ENCODE data around the gene NCR3LG1.

NCR3LG1 gene

DNA sequence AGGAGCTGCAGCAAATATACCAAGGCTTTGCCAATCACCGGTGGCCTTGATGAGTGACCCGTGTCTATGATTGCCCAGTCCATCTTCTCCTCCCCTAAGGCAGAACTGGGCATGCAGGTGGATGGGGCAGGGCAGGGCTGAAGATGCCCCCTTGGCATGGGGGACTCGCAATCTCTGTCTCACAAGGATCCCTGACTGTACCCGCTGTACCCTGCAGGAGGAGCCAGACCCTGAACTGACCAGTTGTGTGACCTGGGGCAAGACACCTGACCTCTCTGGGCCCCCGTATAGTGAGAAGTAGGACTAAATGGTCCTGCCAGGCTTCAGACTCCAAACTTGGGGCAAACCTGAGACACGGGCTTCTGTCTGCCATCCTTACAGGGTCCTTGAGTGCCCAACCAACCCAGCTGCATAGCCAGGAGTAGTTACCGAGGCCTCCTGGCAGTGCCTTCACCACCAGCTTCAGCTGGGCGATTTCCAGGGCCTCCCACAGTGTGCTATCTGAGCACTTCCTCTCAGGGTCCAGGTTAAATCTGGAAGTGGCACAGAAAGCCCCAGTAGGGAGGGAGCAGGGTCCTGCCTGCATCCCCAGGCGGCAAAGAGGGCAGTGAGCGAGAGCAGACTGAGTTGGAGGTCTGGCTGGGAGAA lies 43.3 kb downstream of the NCR3LG1 start:
- DNase-seq (ENCODE audit: low spot score), result no peak

DNA sequence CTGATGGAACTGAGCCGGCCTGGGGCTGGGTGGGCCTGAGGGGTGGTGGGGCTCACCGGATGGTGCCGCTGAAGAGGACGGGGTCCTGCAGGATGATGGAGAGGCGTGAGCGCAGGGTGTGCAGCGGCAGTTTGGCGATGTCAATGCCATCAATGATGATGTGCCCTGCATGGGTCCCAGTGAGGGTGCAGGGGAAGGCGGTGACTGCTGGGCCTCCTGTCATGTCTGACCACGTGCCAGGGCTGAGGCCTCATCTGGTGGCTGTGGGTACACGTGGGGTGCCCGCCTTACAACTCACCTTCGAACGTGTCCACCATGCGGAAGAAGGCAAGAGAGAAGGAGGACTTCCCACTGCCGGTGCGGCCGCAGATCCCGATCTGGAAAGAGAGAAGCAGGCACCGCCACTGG lies 44.0 kb downstream of the NCR3LG1 start:
- DNase-seq (ENCODE audit: low spot score), result no peak

DNA sequence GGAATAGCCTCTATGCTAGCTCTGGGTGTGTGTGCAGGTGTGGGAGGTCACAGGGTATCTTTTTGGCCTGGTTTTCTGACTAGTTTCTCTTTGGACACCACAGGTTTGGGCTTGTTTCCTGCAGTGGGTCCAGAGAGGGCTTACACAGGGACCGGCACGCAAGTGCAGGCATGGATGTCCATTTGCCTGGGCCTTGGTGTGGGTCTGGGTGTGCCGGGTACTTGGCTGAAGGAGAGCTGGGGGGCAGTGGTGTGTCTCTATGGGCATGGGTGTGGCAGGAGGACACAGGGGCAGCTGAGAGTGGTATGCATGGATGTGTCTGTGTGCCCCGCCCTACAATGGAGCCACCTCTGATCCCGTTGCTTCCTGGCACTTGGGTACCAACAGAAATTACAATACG lies 44.4 kb downstream of the NCR3LG1 start:
- no peak for DNase-seq (ENCODE audit: low spot score)

DNA sequence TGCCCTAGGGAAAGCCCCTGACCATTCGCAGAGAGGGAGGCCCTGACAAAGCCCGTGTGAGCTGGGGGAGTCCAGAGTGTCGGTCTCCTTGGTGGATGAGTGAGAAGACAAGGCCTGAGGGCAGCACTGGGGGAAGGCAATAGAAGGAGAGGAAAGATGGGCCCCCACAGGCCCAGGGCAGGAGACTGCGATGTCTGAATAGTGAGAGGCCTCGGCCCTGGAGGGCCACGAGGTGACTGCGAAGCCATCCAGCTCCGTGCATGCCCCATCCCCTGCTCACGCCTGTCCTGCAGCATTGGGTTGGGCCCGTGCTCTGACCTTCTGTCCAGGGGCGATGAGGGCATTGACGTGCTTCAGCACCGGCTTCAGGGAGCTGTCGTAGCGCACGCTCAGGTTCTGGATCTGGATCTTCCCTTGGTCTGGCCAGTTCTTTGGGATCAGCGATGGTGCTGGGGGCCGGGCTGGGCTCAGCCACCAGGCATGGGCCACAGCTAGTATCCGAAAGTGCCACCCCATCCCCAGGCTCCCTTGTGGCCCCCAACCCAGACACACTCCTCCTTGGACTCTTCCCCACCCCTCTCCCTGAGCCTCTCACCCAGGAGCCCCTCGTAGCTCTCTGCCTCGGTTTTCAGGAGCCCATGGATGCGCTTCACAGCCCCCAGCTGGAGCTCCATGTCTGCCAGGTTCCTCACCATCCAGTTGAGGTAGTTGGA lies 45.2 kb downstream of the NCR3LG1 start:
- no peak for DNase-seq (ENCODE audit: low spot score)

DNA sequence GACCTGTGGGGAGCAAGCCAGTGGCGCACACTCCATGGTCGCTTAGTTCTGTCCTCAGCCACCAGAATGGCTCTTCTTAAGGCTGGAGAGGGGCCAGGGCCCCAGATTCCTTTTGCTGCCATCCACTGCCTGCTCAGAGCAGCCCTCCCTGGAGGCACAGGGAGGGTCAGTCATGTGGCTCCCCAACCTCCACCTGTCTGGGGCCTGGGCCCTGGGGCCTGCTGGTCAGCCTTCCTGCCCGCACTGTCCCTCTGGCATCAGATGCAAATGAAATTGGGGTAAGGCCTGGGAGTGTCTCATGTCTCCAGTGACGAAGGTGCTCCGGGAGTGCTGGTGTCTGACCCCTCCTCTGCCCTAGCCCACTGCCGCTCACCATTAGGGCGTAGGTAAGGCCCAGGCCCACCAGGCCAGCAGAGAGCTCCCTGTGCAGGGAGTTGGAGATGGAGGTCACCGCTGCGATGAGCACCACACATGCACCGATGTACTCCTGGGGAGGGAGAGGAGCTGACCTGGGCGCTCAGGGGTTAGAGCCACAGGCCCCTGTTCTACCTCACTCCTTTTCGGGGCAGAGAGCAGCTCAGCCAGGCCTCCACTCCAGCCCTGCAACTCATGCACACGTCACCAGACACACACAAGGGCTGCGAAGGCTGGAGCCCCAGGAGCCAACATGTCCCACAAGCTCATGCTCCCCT lies 45.9 kb downstream of the NCR3LG1 start:
- no peak for DNase-seq (ENCODE audit: low spot score)

DNA sequence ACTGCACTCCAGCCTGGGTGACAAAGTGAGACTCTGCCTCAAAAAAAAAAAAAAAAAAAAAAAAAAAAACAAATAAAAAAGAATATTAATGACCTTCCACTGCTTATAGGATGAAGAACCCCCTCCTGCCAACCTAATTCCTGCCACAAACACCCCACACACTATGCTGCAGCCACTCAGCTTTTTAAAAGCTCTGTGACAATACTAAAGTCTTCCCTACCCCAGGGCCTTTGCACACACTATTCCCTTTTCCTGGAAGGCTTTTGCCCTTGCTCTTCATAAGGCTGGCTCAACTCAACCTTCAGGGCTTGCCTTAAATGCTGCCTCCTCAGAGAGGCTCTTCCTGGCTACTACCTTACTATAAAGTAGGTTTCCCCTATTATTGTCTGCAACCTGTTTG lies 47.6 kb downstream of the NCR3LG1 start:
- no peak for DNase-seq (ENCODE audit: low spot score)

DNA sequence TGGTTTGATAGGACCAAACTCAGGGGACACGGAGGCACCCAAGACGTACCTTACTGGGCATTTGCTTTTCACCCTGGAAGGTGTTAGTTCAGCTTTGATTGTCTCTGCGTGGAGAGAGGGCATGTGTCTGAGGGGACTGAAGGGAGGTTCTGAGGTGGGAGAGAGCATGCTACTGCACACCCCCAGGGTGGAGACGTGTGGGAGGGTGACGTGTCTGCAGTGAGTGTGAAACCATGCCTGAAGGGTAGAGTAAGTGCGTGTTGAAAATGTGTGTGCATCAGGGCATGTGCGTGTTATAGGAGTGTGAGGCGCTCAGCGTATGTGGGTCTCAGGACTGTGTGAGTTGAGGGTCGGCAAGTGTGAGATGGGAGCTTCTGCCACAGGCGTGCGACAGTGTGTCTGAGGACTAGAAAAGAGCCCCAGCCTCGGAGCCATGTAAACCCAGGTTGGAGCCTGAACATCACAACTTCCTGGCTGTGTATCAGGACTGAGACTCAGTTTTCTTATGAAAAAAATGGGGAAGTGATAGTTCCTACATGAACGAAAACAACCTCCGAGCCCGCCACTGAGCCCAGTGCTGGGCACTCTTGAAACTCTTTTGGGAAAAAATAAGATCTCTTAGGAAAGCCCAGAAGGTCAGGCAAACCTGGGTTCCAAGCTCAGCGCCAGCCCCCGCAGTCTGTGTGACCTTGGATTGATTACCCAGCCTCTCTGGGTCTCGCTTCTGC lies 48.6 kb downstream of the NCR3LG1 start:
- DNase-seq (ENCODE audit: low spot score), result no peak

DNA sequence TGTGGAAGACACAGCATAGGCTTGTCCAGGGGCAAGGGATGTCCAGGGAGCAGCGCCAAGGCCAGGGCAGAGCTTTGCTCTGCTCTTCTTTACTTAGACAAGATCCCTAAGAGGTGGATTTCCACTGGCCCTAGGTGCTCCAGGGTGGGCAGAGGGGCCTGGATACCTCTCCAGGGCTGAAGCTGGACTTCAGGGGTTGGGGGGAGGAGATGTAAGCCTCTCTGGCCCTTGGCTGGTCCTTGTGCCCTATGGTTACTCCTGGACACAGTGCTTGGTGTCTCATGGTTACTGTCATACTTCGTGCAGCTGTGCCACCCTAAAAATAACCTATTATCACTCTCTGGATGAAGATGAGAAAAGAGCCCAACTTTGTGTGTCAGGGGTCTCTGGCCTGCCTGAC lies 49.7 kb downstream of the NCR3LG1 start:
- DNase-seq (ENCODE audit: low spot score), result no peak

DNA sequence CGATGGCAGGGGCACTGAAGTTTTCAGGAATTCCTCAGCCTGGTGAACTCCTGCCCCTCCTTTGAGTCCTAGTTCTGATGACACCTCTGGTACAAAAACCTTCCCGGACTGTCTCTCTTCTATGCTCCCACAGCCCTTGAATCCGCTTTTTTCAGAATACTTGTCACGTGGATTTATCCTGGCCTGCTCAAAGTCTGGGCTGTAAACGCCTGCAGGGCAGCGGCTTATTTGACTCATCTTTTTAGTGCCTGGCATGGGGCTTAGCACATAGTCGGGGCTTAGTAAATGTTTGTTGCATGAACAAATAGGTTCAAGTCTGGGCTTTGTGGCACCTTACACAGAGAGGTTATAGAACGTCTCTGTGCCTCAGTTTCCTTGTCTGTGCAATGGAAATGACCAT lies 50.2 kb downstream of the NCR3LG1 start:
- no peak for DNase-seq (ENCODE audit: low spot score)

DNA sequence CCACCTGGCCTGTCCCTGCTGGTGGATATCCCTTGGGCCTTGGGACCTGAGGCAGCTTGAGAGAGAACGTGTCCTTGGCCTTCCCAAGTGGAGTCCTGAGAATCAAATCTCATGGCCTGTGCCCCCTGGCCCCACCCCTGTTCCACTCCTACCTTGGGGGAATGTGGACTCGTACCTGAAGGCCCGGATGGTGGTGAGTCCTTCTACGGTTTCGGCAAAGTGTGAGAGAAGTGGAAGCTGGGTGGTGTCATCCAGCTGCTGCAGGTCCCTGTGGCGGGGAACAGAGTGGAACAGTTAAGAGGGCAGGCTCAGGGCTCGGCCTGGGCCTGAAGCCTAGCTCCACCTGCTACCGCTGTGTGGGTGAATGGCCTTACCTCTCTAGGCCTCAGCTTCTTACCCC lies 50.9 kb downstream of the NCR3LG1 start:
- DNase-seq (ENCODE audit: low spot score), result no peak

DNA sequence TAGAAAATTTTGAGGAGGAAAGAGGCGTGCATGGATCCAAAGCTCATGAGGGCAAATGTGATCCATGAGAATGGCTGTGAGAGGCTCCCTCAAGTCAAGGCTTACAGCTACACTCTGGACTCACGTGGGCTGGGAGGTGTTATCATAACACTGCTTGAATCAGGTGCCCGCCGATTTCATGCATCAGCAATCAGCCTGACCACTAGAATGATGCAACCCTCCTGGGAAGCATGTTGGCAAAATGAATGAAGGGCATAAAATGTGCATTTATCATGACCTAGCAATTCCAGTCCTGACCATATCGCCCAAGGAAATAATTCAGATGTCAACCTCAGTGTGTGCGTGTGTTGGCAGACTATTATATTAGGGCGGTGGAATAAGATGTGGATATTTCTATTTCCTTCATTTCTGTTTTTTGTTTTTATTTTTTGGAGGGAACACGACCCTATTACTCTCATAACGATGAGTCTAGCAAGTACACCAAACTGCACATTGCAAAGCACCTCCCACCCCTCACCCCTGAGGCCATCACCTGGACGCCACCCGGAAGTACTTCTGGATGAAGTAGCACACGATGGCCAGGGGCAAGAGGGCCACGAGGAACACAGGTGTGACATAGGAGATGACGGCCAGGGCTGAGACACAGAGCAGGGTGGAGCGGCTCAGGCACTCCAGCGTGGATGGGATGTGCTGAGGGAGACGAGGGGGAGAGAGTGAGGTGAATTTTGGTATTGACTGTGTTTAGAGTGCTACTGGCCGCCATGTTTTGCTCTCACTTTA lies 52.6 kb downstream of the NCR3LG1 start:
- no peak for DNase-seq (ENCODE audit: low spot score)

DNA sequence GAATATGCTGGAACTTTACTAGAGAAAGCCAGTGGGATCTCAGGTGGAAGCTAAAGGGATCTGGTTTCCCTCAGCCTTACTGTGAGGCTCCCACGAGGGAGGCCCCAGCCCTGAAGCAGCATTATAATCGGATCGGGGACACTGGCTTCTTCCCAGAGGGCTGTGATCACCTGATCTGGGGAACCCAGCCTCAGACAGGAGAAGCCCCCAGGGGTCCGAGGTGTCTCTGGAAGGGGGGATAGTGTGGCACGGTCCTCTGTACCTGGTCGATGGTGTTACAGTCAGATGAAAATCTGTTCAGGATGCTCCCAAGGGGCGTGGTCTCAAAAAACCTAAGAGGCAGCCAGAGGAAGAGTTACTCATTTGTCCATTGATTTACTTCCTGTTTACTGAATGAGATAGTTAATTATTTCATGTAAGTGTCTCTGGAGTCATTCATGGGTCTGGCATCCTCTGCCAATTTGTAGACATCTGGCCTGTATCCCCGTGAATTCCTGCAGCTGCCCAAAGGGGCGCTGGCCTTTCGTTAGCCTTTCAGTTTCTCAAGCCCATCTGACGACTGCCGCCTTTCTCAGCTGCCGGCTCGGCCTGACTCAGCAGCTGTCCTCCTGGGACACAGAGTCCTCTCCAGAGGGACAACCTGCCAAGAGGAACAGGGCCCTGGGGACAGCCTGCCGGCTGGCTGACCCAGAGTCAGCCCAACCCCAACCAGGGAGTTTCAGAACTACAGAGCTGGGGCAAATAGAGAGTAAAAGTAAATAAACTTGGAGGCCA lies 53.8 kb downstream of the NCR3LG1 start:
- DNase-seq (ENCODE audit: low spot score), result no peak

DNA sequence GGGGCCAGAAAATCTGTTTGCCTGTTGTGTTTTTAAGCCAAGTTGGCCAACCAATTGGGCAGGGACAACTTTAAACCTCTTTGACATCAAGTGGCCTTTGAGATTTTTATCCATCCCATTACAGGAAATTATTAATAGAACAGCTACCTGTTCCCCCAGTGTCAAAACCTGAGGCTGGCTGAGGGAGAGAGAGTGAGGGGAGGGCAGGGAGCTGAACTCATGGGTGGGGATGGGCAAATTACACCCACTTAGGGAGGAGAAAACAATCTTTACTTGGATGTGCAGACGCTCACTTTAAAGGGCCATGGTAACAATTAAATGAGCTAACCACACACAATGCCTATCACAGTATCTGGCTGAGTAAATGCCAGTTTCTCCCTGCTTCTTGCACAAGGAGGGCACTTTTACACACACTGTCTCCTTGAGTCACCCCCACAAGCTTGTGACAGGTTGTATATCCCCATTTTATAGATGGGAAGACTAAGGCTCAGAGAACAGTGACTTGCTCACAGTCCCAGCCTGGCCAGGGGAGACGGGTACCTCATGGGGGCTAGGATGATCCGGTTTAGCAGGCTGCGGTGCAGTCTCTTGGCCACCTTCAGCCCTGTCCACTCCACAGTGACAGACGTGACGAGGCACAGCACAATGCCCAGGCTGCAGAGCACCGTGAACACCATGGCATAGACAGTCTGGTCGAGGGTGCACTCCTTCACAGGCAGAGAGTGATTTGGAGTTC lies 54.6 kb downstream of the NCR3LG1 start:
- DNase-seq (ENCODE audit: low spot score), result no peak

DNA sequence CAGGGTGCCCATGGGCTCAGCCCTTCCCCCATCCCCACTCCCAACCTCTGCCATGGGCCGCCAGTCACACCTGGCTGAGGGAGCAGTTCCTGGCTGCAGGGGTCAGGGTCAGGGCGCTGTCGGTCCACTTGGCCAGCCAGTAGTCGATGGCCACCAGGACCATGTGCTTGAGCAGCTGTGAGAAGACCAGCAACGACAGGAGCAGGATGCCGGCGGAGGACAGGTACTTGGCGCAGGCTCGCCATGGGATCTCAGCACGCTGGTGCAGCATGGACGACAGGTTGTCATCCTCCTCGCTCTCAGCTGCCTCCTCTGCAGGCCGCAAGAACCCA lies 55.2 kb downstream of the NCR3LG1 start:
- DNase-seq (ENCODE audit: low spot score), result no peak

DNA sequence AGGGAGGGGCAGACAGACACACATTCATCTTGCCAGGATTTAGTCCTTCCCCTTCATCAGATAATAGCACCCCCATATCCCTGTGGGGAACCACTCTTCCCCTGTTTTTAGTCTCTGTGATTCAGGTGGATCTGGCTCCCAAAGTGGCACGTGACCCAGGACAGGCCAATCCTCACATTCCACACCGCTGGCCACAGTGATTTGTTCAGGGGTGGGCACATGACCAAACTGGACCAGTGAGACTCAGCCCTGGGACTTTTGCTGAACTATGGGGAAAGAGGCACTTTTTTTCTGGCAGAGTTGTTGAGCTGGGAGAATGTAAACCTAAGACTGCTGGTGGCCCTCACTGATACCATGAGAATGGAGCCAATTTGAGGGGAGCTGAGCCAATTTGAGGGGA lies 56.0 kb downstream of the NCR3LG1 start:
- no peak for DNase-seq (ENCODE audit: low spot score)

DNA sequence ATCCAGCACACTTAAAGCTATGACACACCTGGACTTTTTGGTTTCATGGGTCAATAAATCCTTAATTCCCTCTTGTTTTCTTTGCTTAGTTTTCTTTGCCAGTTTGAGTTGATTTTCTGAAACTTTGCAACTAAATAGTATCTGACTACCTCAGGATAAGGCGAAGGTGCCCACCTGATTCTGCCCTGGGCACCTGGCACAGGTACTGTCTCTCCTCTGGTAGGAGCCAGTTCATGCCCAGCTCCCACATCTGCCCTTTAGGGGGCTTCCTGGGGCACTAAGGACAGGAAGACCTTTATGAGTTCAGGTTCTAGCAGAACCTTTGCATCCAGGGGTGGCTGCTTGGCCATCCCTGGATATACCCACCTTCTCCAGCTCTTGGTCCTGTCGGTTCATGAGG lies 56.4 kb downstream of the NCR3LG1 start:
- no peak for DNase-seq (ENCODE audit: low spot score)

DNA sequence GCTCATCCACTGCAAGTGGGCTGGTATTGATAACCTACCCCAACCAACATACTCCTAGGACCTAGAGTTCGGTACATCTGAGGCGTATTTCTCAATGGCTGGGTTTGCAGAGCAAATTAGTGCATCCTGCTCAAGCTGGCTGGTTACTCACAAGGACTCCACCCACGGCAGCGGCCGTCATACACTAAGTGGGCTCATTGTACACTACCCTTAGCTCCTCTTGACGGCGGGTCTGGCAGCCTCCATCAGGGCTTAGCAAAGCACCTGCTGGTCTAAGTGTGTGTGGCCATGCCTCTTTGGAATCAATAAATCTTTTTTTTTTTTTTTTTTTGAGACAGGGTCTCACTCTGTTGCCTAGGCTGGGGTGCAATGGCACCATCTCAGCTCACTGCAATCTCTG lies 57.0 kb downstream of the NCR3LG1 start:
- DNase-seq (ENCODE audit: low spot score), result no peak

DNA sequence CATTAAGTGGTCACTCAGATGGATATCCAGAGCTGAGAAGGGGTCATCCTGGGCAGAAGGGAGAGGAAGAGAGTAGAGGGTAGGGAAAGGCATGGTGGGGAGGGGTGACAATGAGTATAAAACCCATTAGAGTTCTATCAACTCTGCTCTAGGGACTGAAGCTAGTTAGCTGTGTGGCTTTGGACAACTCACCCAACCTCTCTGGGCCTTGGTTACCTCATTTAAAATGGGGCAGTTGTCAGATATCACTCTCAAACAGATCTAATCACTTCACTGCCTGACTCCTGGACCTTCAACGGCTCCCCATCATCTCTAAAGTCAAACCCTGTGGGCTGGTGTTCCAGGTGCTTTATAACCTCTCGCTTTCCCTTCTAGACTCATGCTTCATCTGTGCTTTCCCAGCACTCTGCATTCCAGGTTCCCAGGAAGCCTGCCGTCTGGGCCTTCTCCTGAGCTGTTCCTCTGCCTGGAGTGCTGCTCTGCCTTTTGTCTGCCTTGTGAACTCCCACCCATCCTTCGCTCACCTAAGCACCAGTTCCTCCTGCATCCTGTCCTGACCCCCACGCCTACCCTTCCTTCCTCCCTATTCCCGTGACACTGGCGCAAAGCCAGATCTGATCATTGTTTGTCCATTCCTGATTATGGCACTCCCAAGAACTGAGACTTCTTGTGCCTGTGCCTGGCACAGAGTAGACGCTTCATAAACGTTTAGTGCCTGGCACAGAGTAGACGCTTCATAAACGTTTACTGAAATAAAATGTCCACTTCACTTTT lies 59.2 kb downstream of the NCR3LG1 start:
- no peak for DNase-seq (ENCODE audit: low spot score)

DNA sequence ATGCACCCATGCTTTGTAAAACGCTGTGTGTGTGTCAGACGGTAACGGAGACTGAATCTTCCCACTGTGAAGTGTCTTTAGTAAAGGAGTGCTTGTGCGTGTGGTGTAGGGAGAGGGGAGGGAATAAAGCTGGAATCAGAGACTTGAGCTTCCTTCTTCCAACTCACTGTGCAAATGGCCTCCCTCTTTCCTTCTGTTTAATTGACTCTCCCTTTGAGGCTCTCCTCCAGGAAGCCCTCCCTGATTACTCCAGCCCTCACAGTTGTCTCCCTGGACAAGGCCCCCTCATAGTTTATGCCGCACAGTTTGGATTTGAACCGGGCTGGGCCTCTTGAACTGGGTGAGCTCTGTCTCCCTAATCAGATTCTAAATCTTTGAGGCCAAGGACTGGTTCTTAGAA lies 59.8 kb downstream of the NCR3LG1 start:
- no peak for DNase-seq (ENCODE audit: low spot score)

Data from CD4-positive, alpha-beta T cell treated with Interleukin-2 at 100 ng/mL for 4 hours (primary cell).